Measurements from ENCODE around the gene INSYN1. TPM values are rescaled to one million over a fixed set of nuclear protein-coding genes. Genes with fewer than 3 reads are reported as not detected.

INSYN1 gene
- total RNA-seq, 2 experiments from 2014 or later = not detected

- CTCF ChIA-PET (ENCODE audit: unreplicated experiment) = interaction anchor here (0.6 to 1.5 kb wide), 3 partner anchors 22 to 458 kb away, joined by 4 to 5 read pairs (median 4); no protein-coding TSS in a partner anchor
- TF ChIP-seq CTCF (conservative IDR thresholded peaks at IDR 0.05; ENCODE audit: low read length) (no peak), EZH2phosphoT487 (IDR thresholded peaks at IDR 0.05; ENCODE audit: borderline replicate concordance, low read depth, low read length) (no peak)
- POLR2A ChIA-PET = no interaction called here
- H3K4me2 ChIP-seq (ENCODE audit: low read length) = no peak overlapping the region
- no peak for DNase-seq (ENCODE audit: low spot score)
- H3K27ac ChIP-seq (ENCODE audit: low read depth, low read length, poor library complexity, severe bottlenecking) = no peak overlapping the region
- BruUV-seq (replicated peaks) = no TSS peak
- intact Hi-C loops (cut with micrococcal nuclease; ENCODE audit: unreplicated experiment) = loop anchor here (1.0 to 5.0 kb wide), 6 partner anchors 22 to 457 kb away; no protein-coding TSS in a partner anchor
- no peaks in the 10 kb centered on the region for H4K20me1 ChIP-seq (ENCODE audit: insufficient read depth, low read length)
- H3K36me3 ChIP-seq (ENCODE audit: insufficient read depth, low read length) = no peaks in the 10 kb centered on the region
- no peaks in the 10 kb centered on the region for H3K9me3 ChIP-seq (ENCODE audit: low read length)
- H3K4me3 ChIP-seq (ENCODE audit: low read depth, low read length, poor library complexity, severe bottlenecking) = no peak overlapping the region
- peaks cover 10% of the 10 kb centered on the region for H3K4me1 ChIP-seq (ENCODE audit: insufficient read depth, low read length, poor library complexity, severe bottlenecking)
- no peaks in the 10 kb centered on the region for H3K79me2 ChIP-seq (ENCODE audit: insufficient read depth, low read depth, low read length)
- H2AFZ ChIP-seq (ENCODE audit: low read length) = no peak overlapping the region
- H3K9me2 ChIP-seq (ENCODE audit: insufficient read depth, low read length) = no peaks in the 10 kb centered on the region
Observed at GRCh38 chr15:73699249-73700040, 53.7 kb downstream of the INSYN1 start.

- TF ChIP-seq EZH2phosphoT487 (IDR thresholded peaks at IDR 0.05; ENCODE audit: borderline replicate concordance, low read depth, low read length) (no peak), CTCF (conservative IDR thresholded peaks at IDR 0.05; ENCODE audit: low read length) (no peak)
- Histone ChIP-seq H3K79me2 (ENCODE audit: insufficient read depth, low read depth, low read length) (no peaks in the 10 kb centered on the region), H2AFZ (ENCODE audit: low read length) (peak overlapping the region; percentile 24; the same call in 1 of the 2 replicates), H3K4me3 (ENCODE audit: low read depth, low read length, poor library complexity, severe bottlenecking) (no peak overlapping the region), H3K4me1 (ENCODE audit: insufficient read depth, low read length, poor library complexity, severe bottlenecking) (peaks cover 10% of the 10 kb centered on the region), H3K27ac (ENCODE audit: low read depth, low read length, poor library complexity, severe bottlenecking) (no peak overlapping the region), H3K36me3 (ENCODE audit: insufficient read depth, low read length) (no peaks in the 10 kb centered on the region), H3K9me3 (ENCODE audit: low read length) (no peaks in the 10 kb centered on the region), H4K20me1 (ENCODE audit: insufficient read depth, low read length) (no peaks in the 10 kb centered on the region), H3K9me2 (ENCODE audit: insufficient read depth, low read length) (no peaks in the 10 kb centered on the region), H3K4me2 (ENCODE audit: low read length) (peak overlapping the region; percentile 36)
- ChIA-PET CTCF (ENCODE audit: unreplicated experiment) (no interaction called here), POLR2A (no interaction called here)
- intact Hi-C loops (cut with micrococcal nuclease; ENCODE audit: unreplicated experiment) = no loop called here
- no TSS peak for BruUV-seq (replicated peaks)
- peak; percentile 74 for DNase-seq (ENCODE audit: low spot score)
Observed at GRCh38 chr15:73697033-73697467, 56.1 kb downstream of the INSYN1 start.

GRCh38 chr15:73696641-73697001, 56.5 kb downstream of the INSYN1 start:
- Histone ChIP-seq H3K79me2 (ENCODE audit: insufficient read depth, low read depth, low read length) (no peaks in the 10 kb centered on the region), H3K4me3 (ENCODE audit: low read depth, low read length, poor library complexity, severe bottlenecking) (no peak overlapping the region), H3K4me2 (ENCODE audit: low read length) (peak overlapping the region; percentile 36), H3K9me3 (ENCODE audit: low read length) (no peaks in the 10 kb centered on the region), H2AFZ (ENCODE audit: low read length) (peak overlapping the region; percentile 24; the same call in 1 of the 2 replicates), H3K27ac (ENCODE audit: low read depth, low read length, poor library complexity, severe bottlenecking) (no peak overlapping the region), H3K36me3 (ENCODE audit: insufficient read depth, low read length) (no peaks in the 10 kb centered on the region), H3K9me2 (ENCODE audit: insufficient read depth, low read length) (no peaks in the 10 kb centered on the region), H4K20me1 (ENCODE audit: insufficient read depth, low read length) (no peaks in the 10 kb centered on the region), H3K4me1 (ENCODE audit: insufficient read depth, low read length, poor library complexity, severe bottlenecking) (peaks cover 10% of the 10 kb centered on the region)
- ChIA-PET CTCF (ENCODE audit: unreplicated experiment) (no interaction called here), POLR2A (no interaction called here)
- DNase-seq (ENCODE audit: low spot score) = no peak
- TF ChIP-seq EZH2phosphoT487 (IDR thresholded peaks at IDR 0.05; ENCODE audit: borderline replicate concordance, low read depth, low read length) = no peak
- no peak for TF ChIP-seq CTCF (conservative IDR thresholded peaks at IDR 0.05; ENCODE audit: low read length)
- intact Hi-C loops (cut with micrococcal nuclease; ENCODE audit: unreplicated experiment) = no loop called here
- BruUV-seq (replicated peaks) = no TSS peak
